ENCODE results near the gene NDUFA9.
A peak's percentile ranks its signal among the peaks of the same experiment; 100 is the strongest.

NDUFA9 gene

GRCh38 chr12:4648501-4649357 is at the start of gene NDUFA9, which contains the start of gene AKAP3:
Gene NDUFA9, plus strand, starts transcription at chr12:4649114. Its CDS starts 13 bp downstream, at chr12:4649127.
Gene AKAP3, minus strand, starts transcription at chr12:4649051. Its CDS starts 10,855 bp downstream, at chr12:4638196.
- Histone ChIP-seq H3K79me2 (ENCODE audit: control insufficient read depth, insufficient read depth, low read length, unreplicated experiment) (peaks cover 56% of the 10 kb centered on the region), H3K4me3 (ENCODE audit: low read depth, low read length) (peak within 1 kb of the TSS; percentile 85), H3K4me1 (ENCODE audit: control insufficient read depth, insufficient read depth, low read length, unreplicated experiment) (peaks cover 19% of the 10 kb centered on the region), H3K27ac (ENCODE audit: low read depth, low read length) (peak within 1 kb of the TSS; percentile 66), H2AFZ (ENCODE audit: low read length, unreplicated experiment) (peak within 1 kb of the TSS; percentile 87), H3K27me3 (ENCODE audit: insufficient read depth, low read length) (no peaks in the 10 kb centered on the region), H3K36me3 (ENCODE audit: insufficient read depth, low read length) (no peaks in the 10 kb centered on the region)

- Histone ChIP-seq H2AFZ (ENCODE audit: low read length, unreplicated experiment) (no peak overlapping the region), H3K27me3 (ENCODE audit: insufficient read depth, low read length) (peaks cover 53% of the 10 kb centered on the region)
Measured at GRCh38 chr12:4603421-4603820, 45.5 kb upstream of the NDUFA9 start.

GRCh38 chr12:4603946-4604345 is 45.0 kb upstream of the NDUFA9 start:
- no peak overlapping the region for H3K4me3 ChIP-seq (ENCODE audit: low read depth, low read length)
- H3K79me2 ChIP-seq (ENCODE audit: control insufficient read depth, insufficient read depth, low read length, unreplicated experiment): peaks cover 28% of the 10 kb centered on the region
- no peak overlapping the region for H3K27ac ChIP-seq (ENCODE audit: low read depth, low read length)
- H3K27me3 ChIP-seq (ENCODE audit: insufficient read depth, low read length): peaks cover 51% of the 10 kb centered on the region
- no peak overlapping the region for H2AFZ ChIP-seq (ENCODE audit: low read length, unreplicated experiment)
- 0 out of 2 replicates have a peak, but pooled peaks cover 4% of the 10 kb centered on the region for H3K36me3 ChIP-seq (ENCODE audit: insufficient read depth, low read length)
- H3K4me1 ChIP-seq (ENCODE audit: control insufficient read depth, insufficient read depth, low read length, unreplicated experiment): peaks cover 7% of the 10 kb centered on the region

More at GRCh38 chr12:4603421-4603820, 45.5 kb upstream of the NDUFA9 start:
- Histone ChIP-seq H3K4me1 (ENCODE audit: control insufficient read depth, insufficient read depth, low read length, unreplicated experiment) (peaks cover 7% of the 10 kb centered on the region), H3K27ac (ENCODE audit: low read depth, low read length) (no peak overlapping the region), H3K79me2 (ENCODE audit: control insufficient read depth, insufficient read depth, low read length, unreplicated experiment) (peaks cover 28% of the 10 kb centered on the region), H3K36me3 (ENCODE audit: insufficient read depth, low read length) (0 out of 2 replicates have a peak, but pooled peaks cover 2% of the 10 kb centered on the region), H3K4me3 (ENCODE audit: low read depth, low read length) (no peak overlapping the region)

- peaks cover 7% of the 10 kb centered on the region for H3K4me1 ChIP-seq (ENCODE audit: control insufficient read depth, insufficient read depth, low read length, unreplicated experiment)
- H3K27ac ChIP-seq (ENCODE audit: low read depth, low read length): 0 out of 2 replicates have a peak overlapping the region, but pooled peaks have one; percentile 14
- peaks cover 28% of the 10 kb centered on the region for H3K79me2 ChIP-seq (ENCODE audit: control insufficient read depth, insufficient read depth, low read length, unreplicated experiment)
- H3K4me3 ChIP-seq (ENCODE audit: low read depth, low read length): peak overlapping the region; percentile 98
- peak overlapping the region; percentile 93 for H2AFZ ChIP-seq (ENCODE audit: low read length, unreplicated experiment)
- 0 out of 2 replicates have a peak, but pooled peaks cover 4% of the 10 kb centered on the region for H3K36me3 ChIP-seq (ENCODE audit: insufficient read depth, low read length)
- H3K27me3 ChIP-seq (ENCODE audit: insufficient read depth, low read length): peaks cover 45% of the 10 kb centered on the region
Measured at GRCh38 chr12:4604684-4605193, 44.2 kb upstream of the NDUFA9 start.

- Histone ChIP-seq H2AFZ (ENCODE audit: low read length, unreplicated experiment) (no peak overlapping the region), H3K79me2 (ENCODE audit: control insufficient read depth, insufficient read depth, low read length, unreplicated experiment) (peaks cover 28% of the 10 kb centered on the region), H3K27me3 (ENCODE audit: insufficient read depth, low read length) (peaks cover 24% of the 10 kb centered on the region), H3K4me1 (ENCODE audit: control insufficient read depth, insufficient read depth, low read length, unreplicated experiment) (peaks cover 7% of the 10 kb centered on the region), H3K4me3 (ENCODE audit: low read depth, low read length) (no peak overlapping the region), H3K36me3 (ENCODE audit: insufficient read depth, low read length) (0 out of 2 replicates have a peak, but pooled peaks cover 4% of the 10 kb centered on the region), H3K27ac (ENCODE audit: low read depth, low read length) (no peak overlapping the region)
Measured at GRCh38 chr12:4607056-4607455, 41.9 kb upstream of the NDUFA9 start.

- Histone ChIP-seq H3K4me3 (ENCODE audit: low read depth, low read length) (no peak overlapping the region), H3K79me2 (ENCODE audit: control insufficient read depth, insufficient read depth, low read length, unreplicated experiment) (peaks cover 28% of the 10 kb centered on the region), H2AFZ (ENCODE audit: low read length, unreplicated experiment) (no peak overlapping the region), H3K27me3 (ENCODE audit: insufficient read depth, low read length) (peaks cover 4% of the 10 kb centered on the region; the same call in 1 of the 2 replicates), H3K36me3 (ENCODE audit: insufficient read depth, low read length) (0 out of 2 replicates have a peak, but pooled peaks cover 12% of the 10 kb centered on the region), H3K4me1 (ENCODE audit: control insufficient read depth, insufficient read depth, low read length, unreplicated experiment) (peaks cover 7% of the 10 kb centered on the region), H3K27ac (ENCODE audit: low read depth, low read length) (no peak overlapping the region)
Measured at GRCh38 chr12:4609071-4609470, 39.8 kb upstream of the NDUFA9 start.

- no peak overlapping the region for H3K27ac ChIP-seq (ENCODE audit: low read depth, low read length)
- no peak overlapping the region for H2AFZ ChIP-seq (ENCODE audit: low read length, unreplicated experiment)
- H3K36me3 ChIP-seq (ENCODE audit: insufficient read depth, low read length): 0 out of 2 replicates have a peak, but pooled peaks cover 12% of the 10 kb centered on the region
- H3K27me3 ChIP-seq (ENCODE audit: insufficient read depth, low read length): no peaks in the 10 kb centered on the region
- H3K79me2 ChIP-seq (ENCODE audit: control insufficient read depth, insufficient read depth, low read length, unreplicated experiment): peaks cover 20% of the 10 kb centered on the region
- H3K4me1 ChIP-seq (ENCODE audit: control insufficient read depth, insufficient read depth, low read length, unreplicated experiment): peaks cover 7% of the 10 kb centered on the region
- no peak overlapping the region for H3K4me3 ChIP-seq (ENCODE audit: low read depth, low read length)
Measured at GRCh38 chr12:4610481-4610880, 38.4 kb upstream of the NDUFA9 start.

- Histone ChIP-seq H2AFZ (ENCODE audit: low read length, unreplicated experiment) (no peak overlapping the region), H3K27ac (ENCODE audit: low read depth, low read length) (no peak overlapping the region), H3K27me3 (ENCODE audit: insufficient read depth, low read length) (no peaks in the 10 kb centered on the region), H3K4me3 (ENCODE audit: low read depth, low read length) (no peak overlapping the region), H3K4me1 (ENCODE audit: control insufficient read depth, insufficient read depth, low read length, unreplicated experiment) (no peaks in the 10 kb centered on the region), H3K36me3 (ENCODE audit: insufficient read depth, low read length) (0 out of 2 replicates have a peak, but pooled peaks cover 9% of the 10 kb centered on the region), H3K79me2 (ENCODE audit: control insufficient read depth, insufficient read depth, low read length, unreplicated experiment) (no peaks in the 10 kb centered on the region)
Measured at GRCh38 chr12:4615667-4616066, 33.2 kb upstream of the NDUFA9 start.

GRCh38 chr12:4621511-4621910 is 27.4 kb upstream of the NDUFA9 start:
- Histone ChIP-seq H3K27me3 (ENCODE audit: insufficient read depth, low read length) (peaks cover 19% of the 10 kb centered on the region), H2AFZ (ENCODE audit: low read length, unreplicated experiment) (no peak overlapping the region), H3K4me1 (ENCODE audit: control insufficient read depth, insufficient read depth, low read length, unreplicated experiment) (no peaks in the 10 kb centered on the region)

GRCh38 chr12:4626543-4626942 is 22.4 kb upstream of the NDUFA9 start:
- no peaks in the 10 kb centered on the region for H3K79me2 ChIP-seq (ENCODE audit: control insufficient read depth, insufficient read depth, low read length, unreplicated experiment)
- H3K4me3 ChIP-seq (ENCODE audit: low read depth, low read length): no peak overlapping the region
- H3K36me3 ChIP-seq (ENCODE audit: insufficient read depth, low read length): no peaks in the 10 kb centered on the region
- H3K27me3 ChIP-seq (ENCODE audit: insufficient read depth, low read length): peaks cover 34% of the 10 kb centered on the region
- H2AFZ ChIP-seq (ENCODE audit: low read length, unreplicated experiment): no peak overlapping the region
- H3K27ac ChIP-seq (ENCODE audit: low read depth, low read length): no peak overlapping the region
- no peaks in the 10 kb centered on the region for H3K4me1 ChIP-seq (ENCODE audit: control insufficient read depth, insufficient read depth, low read length, unreplicated experiment)

More at GRCh38 chr12:4621511-4621910, 27.4 kb upstream of the NDUFA9 start:
- H3K27ac ChIP-seq (ENCODE audit: low read depth, low read length): no peak overlapping the region
- no peaks in the 10 kb centered on the region for H3K36me3 ChIP-seq (ENCODE audit: insufficient read depth, low read length)
- H3K4me3 ChIP-seq (ENCODE audit: low read depth, low read length): no peak overlapping the region
- H3K79me2 ChIP-seq (ENCODE audit: control insufficient read depth, insufficient read depth, low read length, unreplicated experiment): no peaks in the 10 kb centered on the region

Data from ACC112 (cell line).